ENCODE data around the gene MED15. TPM values are rescaled to one million over a fixed set of nuclear protein-coding genes. Genes with fewer than 3 reads are reported as not detected.

Gene MED15
- total RNA-seq, 5 donors from 2014 or later (not counting 1 experiment from before 2014, with no cell fraction given), result 214 to 317 (median 262) TPM

DNA sequence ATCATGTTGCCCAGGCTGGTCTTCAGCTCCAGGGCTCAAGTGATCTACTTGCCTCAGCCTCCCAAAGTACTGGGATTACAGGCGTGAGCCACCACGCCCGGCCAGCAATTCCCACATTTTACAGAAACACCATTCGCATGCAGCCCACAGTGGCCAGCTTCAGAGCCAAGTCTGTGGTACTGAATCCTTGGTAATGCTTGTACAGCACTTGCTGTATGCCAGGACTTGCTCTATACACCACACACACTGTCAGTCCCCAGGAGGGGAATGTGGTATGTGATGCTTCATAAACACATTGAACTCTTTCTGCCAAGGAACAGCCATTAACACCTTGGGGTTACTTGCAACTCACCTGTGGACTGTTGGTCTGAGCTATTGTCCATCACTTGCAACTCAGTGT is 119.4 kb downstream of the MED15 start:
- ChIA-PET CTCF (no interaction called here), POLR2A (no interaction called here)
- WGBS (ENCODE audit: insufficient coverage), result 100% methylated on average over 3 of the region's 4 CpGs
- no peaks in the 10 kb centered on the region for H3K36me3 ChIP-seq (ENCODE audit: control insufficient read depth in 2 of 2, extremely low read depth in 1 of 2, insufficient read depth in 1 of 2, low read length in 1 of 2)
- ATAC-seq (replicated peaks in 1 of 4), result no peak
- Mint-ChIP-seq H3K27ac (no peak overlapping the region), H3K4me1 (no peaks in the 10 kb centered on the region), H3K4me3 (no peak overlapping the region), H3K36me3 (no peaks in the 10 kb centered on the region), H3K9me3 (no peaks in the 10 kb centered on the region), H3K27me3 (no peaks in the 10 kb centered on the region)
- H3K27me3 ChIP-seq (replicated peaks in 1 of 2; ENCODE audit: control insufficient read depth in 2 of 2, extremely low read depth in 1 of 2, insufficient read depth in 2 of 2, low read length in 1 of 2), result peaks cover 0 to 7% of the 10 kb centered on the region in 2 experiments
- no peak for DNase-seq
- no peaks in the 10 kb centered on the region for H3K9me3 ChIP-seq
- no peak overlapping the region for H3K4me3 ChIP-seq (ENCODE audit: control insufficient read depth in 1 of 2, extremely low read depth in 1 of 2, low read length in 1 of 2)
- no peaks in the 10 kb centered on the region for H3K4me1 ChIP-seq (ENCODE audit: control insufficient read depth in 1 of 2, extremely low read depth in 1 of 2, insufficient read depth in 2 of 2, low read length in 2 of 2)
- no peak overlapping the region for H3K27ac ChIP-seq (ENCODE audit: low read length)

DNA sequence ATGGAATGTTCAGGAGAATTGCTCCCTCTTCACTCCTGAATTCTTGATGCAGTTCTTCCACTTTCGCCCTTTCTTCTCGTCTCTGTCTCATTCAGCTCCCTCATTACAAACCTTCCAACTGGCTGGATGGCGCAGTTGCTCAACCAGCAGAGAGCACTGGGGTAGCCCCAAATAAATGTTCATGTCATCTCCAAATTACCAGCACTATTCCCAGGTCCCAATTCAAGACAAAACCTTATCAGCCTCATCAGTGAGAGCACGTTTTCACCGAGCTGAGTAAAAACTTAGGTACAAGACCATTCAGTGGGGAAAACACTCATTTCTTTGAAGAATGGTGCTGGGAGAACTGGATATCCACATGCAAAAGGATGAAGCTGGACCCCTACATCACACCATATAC is 120.0 kb downstream of the MED15 start:
- ChIA-PET POLR2A (no interaction called here), CTCF (no interaction called here)
- no peak overlapping the region for H3K4me3 ChIP-seq (ENCODE audit: control insufficient read depth in 1 of 2, extremely low read depth in 1 of 2, low read length in 1 of 2)
- no peak for DNase-seq
- no peaks in the 10 kb centered on the region for H3K36me3 ChIP-seq (ENCODE audit: control insufficient read depth in 2 of 2, extremely low read depth in 1 of 2, insufficient read depth in 1 of 2, low read length in 1 of 2)
- H3K27ac Mint-ChIP-seq, result no peak overlapping the region
- no peak for ATAC-seq (replicated peaks in 1 of 4)
- no peaks in the 10 kb centered on the region for H3K9me3 Mint-ChIP-seq
- no peaks in the 10 kb centered on the region for H3K36me3 Mint-ChIP-seq
- no peaks in the 10 kb centered on the region for H3K9me3 ChIP-seq
- H3K4me3 Mint-ChIP-seq, result no peak overlapping the region
- H3K4me1 Mint-ChIP-seq, result no peaks in the 10 kb centered on the region
- WGBS (ENCODE audit: insufficient coverage), result 88% methylated on average over 3 of the region's 5 CpGs
- peaks cover 0 to 14% of the 10 kb centered on the region in 2 experiments for H3K27me3 ChIP-seq (replicated peaks in 1 of 2; ENCODE audit: control insufficient read depth in 2 of 2, extremely low read depth in 1 of 2, insufficient read depth in 2 of 2, low read length in 1 of 2)
- H3K4me1 ChIP-seq (ENCODE audit: control insufficient read depth in 1 of 2, extremely low read depth in 1 of 2, insufficient read depth in 2 of 2, low read length in 2 of 2), result no peaks in the 10 kb centered on the region
- H3K27ac ChIP-seq (ENCODE audit: low read length), result no peak overlapping the region
- no peaks in the 10 kb centered on the region for H3K27me3 Mint-ChIP-seq

DNA sequence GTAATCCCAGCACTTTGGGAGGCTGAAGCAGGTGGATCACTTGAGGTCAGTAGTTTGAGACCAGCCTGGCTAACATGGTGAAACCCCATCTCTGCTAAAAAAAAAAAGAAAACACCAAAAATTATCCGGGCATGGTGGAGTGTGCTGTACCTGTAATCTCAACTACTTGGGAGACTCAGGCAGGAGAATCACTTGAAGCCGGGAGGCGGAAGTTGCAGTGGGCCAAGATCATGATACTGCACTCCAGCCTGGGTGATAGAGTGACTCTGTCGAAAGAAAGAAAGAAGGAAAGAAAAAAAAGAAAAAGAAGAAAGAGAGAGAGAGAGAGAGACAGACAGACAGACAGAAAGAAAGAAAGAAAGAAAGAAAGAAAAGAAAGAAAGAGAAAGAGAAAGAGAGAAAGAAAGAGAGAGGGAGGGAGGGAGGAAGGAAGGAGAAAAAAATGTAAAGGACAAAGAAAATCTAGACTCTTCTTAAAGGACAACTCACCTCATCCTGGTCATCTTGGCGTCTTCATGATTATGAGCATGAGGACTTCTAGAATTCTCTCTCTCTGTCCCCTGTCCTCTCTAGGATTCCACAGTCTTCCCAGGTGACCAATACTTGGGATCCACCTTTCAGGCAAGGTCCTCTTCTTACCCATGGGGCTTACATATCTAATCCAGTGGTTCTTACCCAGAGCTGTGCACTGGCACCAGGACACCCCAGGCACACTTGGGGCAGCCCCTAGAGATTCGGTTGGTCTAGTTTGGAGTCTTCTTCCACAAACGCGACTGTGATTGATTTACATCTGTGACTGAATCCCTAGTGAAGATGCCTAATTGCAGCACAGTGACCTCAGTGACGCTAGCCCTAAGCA is 120.9 kb downstream of the MED15 start:
- 97% methylated on average over 7 of the region's 9 CpGs for WGBS (ENCODE audit: insufficient coverage)
- Mint-ChIP-seq H3K4me1 (no peaks in the 10 kb centered on the region), H3K36me3 (no peaks in the 10 kb centered on the region), H3K27ac (no peak overlapping the region), H3K27me3 (no peaks in the 10 kb centered on the region), H3K4me3 (no peak overlapping the region), H3K9me3 (no peaks in the 10 kb centered on the region)
- ATAC-seq (replicated peaks in 1 of 4) (no peak), DNase-seq (no peak)
- Histone ChIP-seq H3K4me3 (ENCODE audit: control insufficient read depth in 1 of 2, extremely low read depth in 1 of 2, low read length in 1 of 2) (no peak overlapping the region), H3K27me3 (replicated peaks in 1 of 2; ENCODE audit: control insufficient read depth in 2 of 2, extremely low read depth in 1 of 2, insufficient read depth in 2 of 2, low read length in 1 of 2) (peaks cover 0 to 21% of the 10 kb centered on the region in 2 experiments), H3K9me3 (no peaks in the 10 kb centered on the region), H3K4me1 (ENCODE audit: control insufficient read depth in 1 of 2, extremely low read depth in 1 of 2, insufficient read depth in 2 of 2, low read length in 2 of 2) (no peaks in the 10 kb centered on the region), H3K27ac (ENCODE audit: low read length) (no peak overlapping the region), H3K36me3 (ENCODE audit: control insufficient read depth in 2 of 2, extremely low read depth in 1 of 2, insufficient read depth in 1 of 2, low read length in 1 of 2) (no peaks in the 10 kb centered on the region)
- ChIA-PET CTCF (no interaction called here), POLR2A (no interaction called here)

DNA sequence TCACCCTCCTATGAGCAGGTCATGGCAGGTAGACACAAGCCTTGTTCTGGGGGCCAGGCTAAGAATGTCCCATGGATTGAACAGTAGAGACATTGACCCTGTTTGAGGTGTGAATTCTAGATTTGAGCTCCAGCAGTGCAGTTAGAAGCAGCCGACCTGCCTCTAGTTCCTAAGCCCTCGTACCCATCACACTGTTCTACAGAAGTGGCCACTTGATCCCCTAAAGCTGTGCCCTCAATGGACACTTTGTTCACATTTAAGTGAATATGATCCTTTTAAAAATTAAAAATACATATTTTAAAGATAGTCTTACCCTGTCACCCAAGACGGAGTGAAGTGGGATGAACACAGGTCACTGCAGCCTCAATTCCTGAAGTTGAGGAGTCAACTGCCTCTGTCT is 122.0 kb downstream of the MED15 start:
- peaks cover 0 to 27% of the 10 kb centered on the region in 2 experiments for H3K27me3 ChIP-seq (replicated peaks in 1 of 2; ENCODE audit: control insufficient read depth in 2 of 2, extremely low read depth in 1 of 2, insufficient read depth in 2 of 2, low read length in 1 of 2)
- ATAC-seq (replicated peaks in 1 of 4) (no peak), DNase-seq (no peak)
- H3K4me1 ChIP-seq (ENCODE audit: control insufficient read depth in 1 of 2, extremely low read depth in 1 of 2, insufficient read depth in 2 of 2, low read length in 2 of 2), result no peaks in the 10 kb centered on the region
- peaks cover 0 to under 1% of the 10 kb centered on the region in 2 donors for H3K27me3 Mint-ChIP-seq
- H3K9me3 Mint-ChIP-seq, result no peaks in the 10 kb centered on the region
- no peak overlapping the region for H3K4me3 ChIP-seq (ENCODE audit: control insufficient read depth in 1 of 2, extremely low read depth in 1 of 2, low read length in 1 of 2)
- H3K36me3 Mint-ChIP-seq, result no peaks in the 10 kb centered on the region
- H3K36me3 ChIP-seq (ENCODE audit: control insufficient read depth in 2 of 2, extremely low read depth in 1 of 2, insufficient read depth in 1 of 2, low read length in 1 of 2), result no peaks in the 10 kb centered on the region
- CTCF ChIA-PET, result interaction anchor here in 1 of 2 donors (0.7 kb wide), 1 partner anchor 13 kb away, joined by 4 read pairs; no protein-coding TSS in a partner anchor
- H3K4me1 Mint-ChIP-seq, result no peaks in the 10 kb centered on the region
- H3K9me3 ChIP-seq, result no peaks in the 10 kb centered on the region
- POLR2A ChIA-PET, result no interaction called here
- H3K27ac ChIP-seq (ENCODE audit: low read length), result no peak overlapping the region
- 83% methylated on average over 1 of the region's 3 CpGs for WGBS (ENCODE audit: insufficient coverage)
- H3K4me3 Mint-ChIP-seq, result no peak overlapping the region
- H3K27ac Mint-ChIP-seq, result no peak overlapping the region

DNA sequence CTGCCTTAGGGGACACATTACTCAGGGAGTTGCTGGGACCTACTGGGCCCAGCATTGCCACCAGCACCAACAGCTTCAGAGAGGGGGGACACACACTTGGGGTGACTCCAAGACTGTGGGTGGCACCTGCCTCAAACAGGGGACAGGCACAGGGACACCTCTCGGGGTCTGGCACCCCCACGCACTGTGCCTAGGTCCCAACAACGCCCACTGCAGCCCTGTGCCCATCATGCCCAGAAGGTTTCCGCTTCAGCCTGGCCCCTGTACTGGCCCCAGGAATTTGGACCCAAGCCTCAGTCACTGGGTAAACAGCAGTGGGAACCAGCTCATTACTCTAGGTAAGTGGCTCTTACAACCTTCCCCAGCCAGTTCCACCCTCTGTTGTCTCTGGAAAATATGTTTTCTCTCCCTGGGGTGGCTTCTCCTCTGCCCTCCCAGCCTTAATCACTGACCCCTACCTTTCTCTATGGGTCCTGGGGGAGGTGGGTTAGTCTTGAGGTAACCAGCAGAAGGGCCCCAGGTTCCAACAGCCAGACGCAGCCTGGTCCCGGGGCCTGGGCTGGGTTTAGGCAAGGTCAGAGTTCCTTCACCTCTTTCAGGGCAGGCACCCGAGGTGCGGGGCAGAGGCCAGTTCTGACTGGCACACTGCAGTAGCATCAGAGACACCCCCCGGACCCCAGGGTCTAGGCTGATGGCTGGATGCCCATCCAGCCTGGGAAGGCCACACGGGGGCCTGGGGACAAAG is 123.6 kb downstream of the MED15 start:
- Histone ChIP-seq H3K4me3 (ENCODE audit: control insufficient read depth in 1 of 2, extremely low read depth in 1 of 2, low read length in 1 of 2) (no peak overlapping the region), H3K9me3 (no peaks in the 10 kb centered on the region), H3K4me1 (ENCODE audit: control insufficient read depth in 1 of 2, extremely low read depth in 1 of 2, insufficient read depth in 2 of 2, low read length in 2 of 2) (no peaks in the 10 kb centered on the region), H3K27ac (ENCODE audit: low read length) (no peak overlapping the region), H3K36me3 (ENCODE audit: control insufficient read depth in 2 of 2, extremely low read depth in 1 of 2, insufficient read depth in 1 of 2, low read length in 1 of 2) (no peaks in the 10 kb centered on the region), H3K27me3 (replicated peaks in 1 of 2; ENCODE audit: control insufficient read depth in 2 of 2, extremely low read depth in 1 of 2, insufficient read depth in 2 of 2, low read length in 1 of 2) (peaks cover 0 to 43% of the 10 kb centered on the region in 2 experiments)
- Mint-ChIP-seq H3K9me3 (no peaks in the 10 kb centered on the region), H3K4me3 (no peak overlapping the region), H3K27me3 (peaks cover 0 to 3% of the 10 kb centered on the region in 2 donors), H3K4me1 (no peaks in the 10 kb centered on the region), H3K36me3 (no peaks in the 10 kb centered on the region), H3K27ac (no peak overlapping the region)
- ChIA-PET CTCF (no interaction called here), POLR2A (no interaction called here)
- DNase-seq (no peak), ATAC-seq (replicated peaks in 1 of 4) (no peak)
- 85% methylated on average over 9 of the region's 10 CpGs for WGBS (ENCODE audit: insufficient coverage)

DNA sequence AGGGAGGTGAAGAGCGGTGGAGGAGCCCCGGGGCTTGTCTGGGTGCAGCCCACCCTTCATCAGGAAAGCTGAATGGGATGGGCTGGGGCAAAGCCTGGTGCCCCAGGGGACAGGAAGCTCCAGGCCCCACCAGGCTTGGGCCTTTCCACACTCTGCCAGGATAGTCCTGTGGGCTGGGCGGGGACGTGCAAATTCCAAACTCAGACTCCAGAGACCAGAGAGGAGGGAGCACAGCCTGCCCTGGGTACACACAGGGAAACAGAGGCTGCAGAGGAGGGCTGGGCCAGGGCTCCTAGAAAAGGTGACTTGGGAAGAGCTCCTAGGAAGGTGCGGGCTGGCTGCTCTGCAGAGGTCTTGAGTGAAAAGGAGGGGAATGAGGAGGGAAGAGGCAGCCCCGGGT is 124.7 kb downstream of the MED15 start:
- 90% methylated on average over 3 of the region's 6 CpGs for WGBS (ENCODE audit: insufficient coverage)
- CTCF ChIA-PET, result no interaction called here

More for the DNA sequence above, 124.7 kb downstream of the MED15 start:
- DNase-seq (no peak), ATAC-seq (replicated peaks in 1 of 4) (no peak)
- H3K36me3 ChIP-seq (ENCODE audit: control insufficient read depth in 2 of 2, extremely low read depth in 1 of 2, insufficient read depth in 1 of 2, low read length in 1 of 2), result no peaks in the 10 kb centered on the region
- H3K9me3 ChIP-seq, result no peaks in the 10 kb centered on the region
- peaks cover 0 to 53% of the 10 kb centered on the region in 2 experiments for H3K27me3 ChIP-seq (replicated peaks in 1 of 2; ENCODE audit: control insufficient read depth in 2 of 2, extremely low read depth in 1 of 2, insufficient read depth in 2 of 2, low read length in 1 of 2)
- Mint-ChIP-seq H3K36me3 (no peaks in the 10 kb centered on the region), H3K4me3 (no peak overlapping the region), H3K9me3 (no peaks in the 10 kb centered on the region), H3K27ac (no peak overlapping the region), H3K27me3 (peaks cover 0 to 8% of the 10 kb centered on the region in 2 donors), H3K4me1 (no peaks in the 10 kb centered on the region)
- POLR2A ChIA-PET, result no interaction called here
- H3K4me3 ChIP-seq (ENCODE audit: control insufficient read depth in 1 of 2, extremely low read depth in 1 of 2, low read length in 1 of 2), result no peak overlapping the region
- no peaks in the 10 kb centered on the region for H3K4me1 ChIP-seq (ENCODE audit: control insufficient read depth in 1 of 2, extremely low read depth in 1 of 2, insufficient read depth in 2 of 2, low read length in 2 of 2)
- H3K27ac ChIP-seq (ENCODE audit: low read length), result no peak overlapping the region
